ENCODE results near the gene UBE3A. TPM values are rescaled to one million over a fixed set of nuclear protein-coding genes. Genes with fewer than 3 reads are reported as not detected.

UBE3A gene
- total RNA-seq, 1 donor from 2014 or later: 52.9 TPM

DNA sequence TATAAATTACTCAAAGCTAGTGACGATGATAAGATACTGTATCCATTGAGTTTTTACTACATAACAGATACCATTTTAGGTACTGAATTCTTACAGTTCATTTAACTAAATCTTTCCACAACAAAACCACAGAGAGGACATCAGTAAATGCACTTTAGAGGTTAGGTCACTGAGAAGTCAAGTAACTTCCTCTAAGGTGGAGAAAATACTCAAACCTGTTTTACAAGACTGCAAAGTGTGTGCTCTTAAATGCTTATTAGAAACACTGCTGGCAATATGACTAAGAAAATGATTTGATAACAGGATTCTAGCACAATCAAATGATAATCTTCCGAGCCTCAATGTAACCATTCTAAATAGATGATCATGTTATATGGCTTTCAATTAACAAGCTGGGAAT, 99.4 kb downstream of the UBE3A start:
- no peak for TF ChIP-seq CTCF (IDR thresholded peaks at IDR 0.05; ENCODE audit: insufficient read depth, low read length, poor library complexity, severe bottlenecking)
- Histone ChIP-seq H3K36me3 (ENCODE audit: control insufficient read depth, insufficient read depth, low read length) (peaks cover 1% of the 10 kb centered on the region), H3K27me3 (ENCODE audit: control insufficient read depth, insufficient read depth, low read length) (no peaks in the 10 kb centered on the region), H3K4me3 (ENCODE audit: low read depth, low read length) (no peak overlapping the region)
- DNase-seq (ENCODE audit: low read depth): no peak

DNA sequence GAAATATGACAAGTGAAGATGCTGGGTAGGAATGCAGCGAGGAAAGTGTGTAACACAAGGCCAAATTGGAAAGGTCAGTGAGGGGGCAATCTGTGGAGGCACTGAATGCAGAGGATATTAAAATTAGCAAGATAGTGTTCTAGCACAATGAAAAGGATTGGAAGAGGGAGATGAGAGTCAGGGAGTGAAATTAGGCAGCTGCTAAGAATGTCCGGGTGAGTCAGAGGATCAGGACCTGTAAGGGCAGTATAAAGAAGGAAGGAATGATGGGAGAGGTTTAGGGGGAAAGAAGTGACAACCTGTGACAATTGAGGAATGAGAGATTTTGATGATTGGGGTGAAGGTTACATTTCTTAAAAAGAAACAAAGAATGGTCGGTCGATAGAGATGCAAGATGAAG, 103.5 kb downstream of the UBE3A start:
- Histone ChIP-seq H3K27me3 (ENCODE audit: control insufficient read depth, insufficient read depth, low read length) (no peaks in the 10 kb centered on the region), H3K36me3 (ENCODE audit: control insufficient read depth, insufficient read depth, low read length) (peaks cover 1% of the 10 kb centered on the region), H3K4me3 (ENCODE audit: low read depth, low read length) (no peak overlapping the region)
- no peak for TF ChIP-seq CTCF (IDR thresholded peaks at IDR 0.05; ENCODE audit: insufficient read depth, low read length, poor library complexity, severe bottlenecking)
- DNase-seq (ENCODE audit: low read depth): no peak

DNA sequence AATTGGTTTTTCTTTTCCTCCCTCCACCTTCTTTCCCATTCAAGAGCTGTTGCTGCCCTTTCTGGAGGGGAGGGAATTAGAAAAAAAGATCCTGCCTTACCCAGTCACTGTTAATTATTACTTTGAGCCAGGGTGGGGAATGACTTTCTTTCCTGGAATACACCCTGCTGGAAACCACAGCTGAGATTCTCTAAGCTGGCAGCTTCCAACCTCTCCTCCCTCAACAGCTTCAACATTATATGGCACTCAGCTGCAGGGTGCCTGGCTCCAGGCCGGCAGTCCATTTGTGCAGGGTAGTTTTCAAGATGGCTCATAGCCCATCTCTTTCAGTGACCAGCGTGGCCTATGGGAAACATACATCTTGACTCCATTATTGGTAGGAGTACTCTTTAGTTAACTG, 105.8 kb downstream of the UBE3A start:
- TF ChIP-seq CTCF (IDR thresholded peaks at IDR 0.05; ENCODE audit: insufficient read depth, low read length, poor library complexity, severe bottlenecking): no peak
- DNase-seq (ENCODE audit: low read depth): peak; percentile 23

DNA sequence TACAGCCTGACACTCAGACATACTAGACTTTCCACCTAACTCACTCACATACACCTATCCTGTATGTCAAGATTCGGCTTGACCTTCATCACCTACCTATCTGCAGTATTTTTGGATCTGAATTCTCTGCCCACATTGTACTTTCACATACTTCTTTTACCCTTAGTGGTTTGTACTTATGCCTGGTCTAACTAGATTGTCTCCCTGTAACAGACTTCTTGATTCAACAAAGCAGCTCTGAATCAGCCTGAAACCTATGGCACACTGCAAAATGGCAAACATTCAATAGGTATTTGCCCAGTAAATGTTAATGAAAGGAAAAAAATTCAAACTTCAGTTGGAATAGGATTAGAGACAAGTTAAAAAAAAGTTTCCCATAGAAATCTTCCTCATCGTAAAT, 106.5 kb downstream of the UBE3A start:
- TF ChIP-seq CTCF (IDR thresholded peaks at IDR 0.05; ENCODE audit: insufficient read depth, low read length, poor library complexity, severe bottlenecking): no peak

More for the DNA sequence above, 105.8 kb downstream of the UBE3A start:
- Histone ChIP-seq H3K27me3 (ENCODE audit: control insufficient read depth, insufficient read depth, low read length) (no peaks in the 10 kb centered on the region), H3K4me3 (ENCODE audit: low read depth, low read length) (no peak overlapping the region), H3K36me3 (ENCODE audit: control insufficient read depth, insufficient read depth, low read length) (peaks cover 1% of the 10 kb centered on the region)

GRCh38 chr15:25331860-25332259, 107.0 kb downstream of the UBE3A start:
- peaks cover 1% of the 10 kb centered on the region for H3K36me3 ChIP-seq (ENCODE audit: control insufficient read depth, insufficient read depth, low read length)
- no peak for TF ChIP-seq CTCF (IDR thresholded peaks at IDR 0.05; ENCODE audit: insufficient read depth, low read length, poor library complexity, severe bottlenecking)
- no peak for DNase-seq (ENCODE audit: low read depth)
- no peaks in the 10 kb centered on the region for H3K27me3 ChIP-seq (ENCODE audit: control insufficient read depth, insufficient read depth, low read length)
- H3K4me3 ChIP-seq (ENCODE audit: low read depth, low read length): no peak overlapping the region

More for the DNA sequence above, 106.5 kb downstream of the UBE3A start:
- H3K4me3 ChIP-seq (ENCODE audit: low read depth, low read length): no peak overlapping the region
- no peaks in the 10 kb centered on the region for H3K27me3 ChIP-seq (ENCODE audit: control insufficient read depth, insufficient read depth, low read length)
- H3K36me3 ChIP-seq (ENCODE audit: control insufficient read depth, insufficient read depth, low read length): peaks cover 1% of the 10 kb centered on the region
- no peak for DNase-seq (ENCODE audit: low read depth)

DNA sequence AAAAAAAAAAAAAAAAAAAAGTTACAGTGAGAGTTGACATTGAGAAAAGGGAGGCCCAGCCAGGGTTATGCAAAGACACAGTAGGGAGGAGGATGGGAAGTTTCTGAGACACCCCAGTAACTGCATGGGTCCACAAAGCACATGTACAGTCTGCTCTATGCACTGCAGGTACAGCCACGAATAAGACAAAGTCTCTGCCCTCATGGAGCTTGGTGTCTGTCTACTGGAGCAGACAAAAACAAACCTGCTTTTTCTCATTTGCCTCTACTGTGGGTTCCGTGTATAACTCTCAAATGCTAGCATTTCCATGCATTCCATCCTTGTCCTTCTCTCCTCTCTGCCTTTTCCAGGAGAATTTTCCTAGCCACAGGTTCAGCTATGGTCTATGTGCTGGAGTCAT, 107.4 kb downstream of the UBE3A start:
- Histone ChIP-seq H3K36me3 (ENCODE audit: control insufficient read depth, insufficient read depth, low read length) (peaks cover 1% of the 10 kb centered on the region), H3K4me3 (ENCODE audit: low read depth, low read length) (no peak overlapping the region), H3K27me3 (ENCODE audit: control insufficient read depth, insufficient read depth, low read length) (no peaks in the 10 kb centered on the region)
- no peak for DNase-seq (ENCODE audit: low read depth)
- no peak for TF ChIP-seq CTCF (IDR thresholded peaks at IDR 0.05; ENCODE audit: insufficient read depth, low read length, poor library complexity, severe bottlenecking)
